Coronary artery (tissue), 2 donors: Measurements from ENCODE around the gene STOM.

Experiments
- DNase-seq: peaks from one replicate; pipeline ENCODE4 v3.0.0-alpha.2; 2017; ENCODE audit warnings: low spot score
- H3K27ac ChIP-seq, 2 donors: fragments of 200-600 bp; sonication (generic); one replicate each; pipeline ENCODE4 v1.5.1; 2016 to 2019
- H3K4me3 ChIP-seq: fragments of 200-600 bp; sonication (generic); 2 replicates; pipeline ENCODE4 v1.5.1; 2016; ENCODE audit warnings: mild to moderate bottlenecking, moderate library complexity
- TF ChIP-seq, protein P1 (sequence below): fragments of 200-600 bp; sonication (generic); IDR thresholded peaks from one replicate; pipeline ENCODE4 v1.5.1; 2019; ENCODE audit warnings: antibody characterized with exemption

Gene STOM

DNA sequence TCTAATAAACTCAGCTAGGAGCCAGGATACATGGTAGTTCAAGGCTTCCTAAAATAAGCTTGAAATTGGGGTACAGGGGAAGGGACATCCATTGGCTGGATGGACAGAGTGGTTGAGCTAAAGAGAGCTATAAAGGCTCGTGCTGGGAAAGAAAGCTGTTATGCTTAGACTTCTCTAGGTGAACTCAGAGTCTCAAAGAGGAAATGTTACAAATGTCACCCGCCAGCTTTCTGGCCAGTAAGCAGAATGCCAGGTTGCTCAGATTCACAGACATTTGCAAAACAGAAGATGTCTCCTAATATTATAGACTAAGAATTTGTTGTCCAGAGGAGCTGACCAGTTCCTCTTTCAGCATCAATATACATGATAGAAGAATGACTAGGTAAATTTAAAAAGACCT lies 30.6 kb downstream of the STOM start:
- H3K27ac ChIP-seq, result peak overlapping the region in 1 of 2 donors; percentile 5
- TF ChIP-seq, protein P1, sequence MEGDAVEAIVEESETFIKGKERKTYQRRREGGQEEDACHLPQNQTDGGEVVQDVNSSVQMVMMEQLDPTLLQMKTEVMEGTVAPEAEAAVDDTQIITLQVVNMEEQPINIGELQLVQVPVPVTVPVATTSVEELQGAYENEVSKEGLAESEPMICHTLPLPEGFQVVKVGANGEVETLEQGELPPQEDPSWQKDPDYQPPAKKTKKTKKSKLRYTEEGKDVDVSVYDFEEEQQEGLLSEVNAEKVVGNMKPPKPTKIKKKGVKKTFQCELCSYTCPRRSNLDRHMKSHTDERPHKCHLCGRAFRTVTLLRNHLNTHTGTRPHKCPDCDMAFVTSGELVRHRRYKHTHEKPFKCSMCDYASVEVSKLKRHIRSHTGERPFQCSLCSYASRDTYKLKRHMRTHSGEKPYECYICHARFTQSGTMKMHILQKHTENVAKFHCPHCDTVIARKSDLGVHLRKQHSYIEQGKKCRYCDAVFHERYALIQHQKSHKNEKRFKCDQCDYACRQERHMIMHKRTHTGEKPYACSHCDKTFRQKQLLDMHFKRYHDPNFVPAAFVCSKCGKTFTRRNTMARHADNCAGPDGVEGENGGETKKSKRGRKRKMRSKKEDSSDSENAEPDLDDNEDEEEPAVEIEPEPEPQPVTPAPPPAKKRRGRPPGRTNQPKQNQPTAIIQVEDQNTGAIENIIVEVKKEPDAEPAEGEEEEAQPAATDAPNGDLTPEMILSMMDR, result no peak
- H3K4me3 ChIP-seq, result no peak overlapping the region
- DNase-seq, result no peak

DNA sequence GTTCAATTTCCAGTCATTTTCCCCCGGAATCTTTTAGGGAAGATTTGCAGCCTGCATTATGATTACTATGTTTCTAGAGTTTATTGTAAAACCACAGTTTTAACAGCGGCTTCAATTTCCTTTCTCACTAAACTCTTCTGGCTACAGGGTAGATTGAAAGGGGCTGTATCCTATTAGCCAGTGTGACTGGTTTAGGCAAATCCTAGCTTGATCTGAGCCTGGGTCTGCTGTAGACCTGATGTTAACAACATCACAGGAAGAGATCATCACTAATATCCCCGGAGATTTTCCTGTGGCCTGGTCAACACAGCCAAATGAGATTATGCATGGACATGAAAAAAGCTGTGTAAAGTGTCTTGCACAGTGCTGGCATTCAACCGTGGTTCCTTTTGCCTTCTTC lies 33.4 kb downstream of the STOM start:
- H3K4me3 ChIP-seq, result no peak overlapping the region
- TF ChIP-seq, protein P1, result no peak
- peak overlapping the region in 1 of 2 donors; percentile 26 for H3K27ac ChIP-seq
- DNase-seq, result no peak

DNA sequence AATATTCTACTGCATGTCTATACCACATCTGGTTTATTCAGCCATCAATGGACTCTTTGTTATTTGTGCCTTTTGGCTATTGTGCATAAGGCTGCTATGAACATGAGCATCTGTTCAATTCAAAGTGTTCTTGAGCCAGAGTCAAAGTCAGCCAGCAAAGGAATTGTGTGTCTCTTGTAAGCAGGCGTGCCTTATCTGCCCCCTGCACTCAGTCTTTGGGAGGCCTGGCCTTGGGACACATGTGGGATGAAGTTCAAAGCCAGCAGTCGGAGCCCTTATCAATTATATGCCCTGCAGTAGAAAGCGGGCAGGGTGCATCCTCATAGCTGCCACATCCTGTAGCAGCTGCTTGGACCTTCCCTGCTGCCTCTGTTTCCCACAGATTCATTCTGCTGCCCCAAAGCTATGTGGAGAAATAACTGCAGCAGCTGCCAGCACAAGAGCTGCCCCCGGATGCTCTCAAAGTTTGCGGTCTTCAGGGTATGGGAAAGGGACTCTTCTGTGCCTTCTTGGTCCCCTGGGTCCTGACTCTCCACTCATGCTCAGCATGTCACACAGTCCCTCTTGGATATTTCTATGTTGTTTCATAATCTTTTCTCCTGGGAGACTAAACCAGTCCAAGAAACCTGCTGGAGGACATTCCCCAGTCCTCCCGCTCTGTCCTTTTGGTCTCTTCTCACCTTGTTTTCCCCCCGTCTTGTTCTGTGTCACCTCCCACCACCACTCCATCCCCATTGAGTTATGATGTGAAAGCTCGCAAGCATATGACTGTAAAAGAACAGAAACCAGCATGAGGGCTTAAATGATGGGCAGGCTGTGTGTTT lies 35.9 kb downstream of the STOM start:
- no peak overlapping the region for H3K4me3 ChIP-seq
- H3K27ac ChIP-seq, result peak overlapping the region; percentile 46 to 86
- TF ChIP-seq, protein P1, result no peak
- DNase-seq, result no peak

DNA sequence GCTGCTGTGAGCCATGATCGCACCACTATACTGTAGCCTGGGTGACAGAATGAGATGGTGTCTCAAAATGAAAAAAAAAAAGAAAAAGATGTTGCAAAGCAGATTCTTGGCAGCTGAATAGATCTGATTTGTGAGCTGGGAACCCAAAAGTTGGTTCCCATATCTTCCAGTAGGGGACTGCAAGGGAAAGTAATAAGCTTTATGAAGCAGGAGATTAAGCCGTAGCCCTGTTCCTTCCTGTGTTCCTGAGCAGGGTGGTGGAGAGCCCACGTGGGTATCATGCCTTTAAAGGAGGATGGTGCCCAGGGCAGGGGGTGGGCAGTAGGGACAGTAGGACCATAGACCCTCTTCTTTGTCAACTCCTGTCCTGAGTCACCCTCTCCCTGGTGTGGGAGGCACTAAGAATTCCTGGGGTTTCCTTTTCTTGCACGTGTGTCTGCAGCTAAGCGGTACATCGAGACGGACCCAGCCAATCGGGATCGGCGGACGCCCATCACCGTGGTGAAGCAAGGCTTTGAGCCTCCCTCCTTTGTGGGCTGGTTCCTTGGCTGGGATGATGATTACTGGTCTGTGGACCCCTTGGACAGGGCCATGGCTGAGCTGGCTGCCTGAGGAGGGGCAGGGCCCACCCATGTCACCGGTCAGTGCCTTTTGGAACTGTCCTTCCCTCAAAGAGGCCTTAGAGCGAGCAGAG lies 37.9 kb downstream of the STOM start:
- DNase-seq, result no peak
- TF ChIP-seq, protein P1, result no peak
- peak overlapping the region; percentile 83 to 99 for H3K27ac ChIP-seq
- no peak overlapping the region for H3K4me3 ChIP-seq

DNA sequence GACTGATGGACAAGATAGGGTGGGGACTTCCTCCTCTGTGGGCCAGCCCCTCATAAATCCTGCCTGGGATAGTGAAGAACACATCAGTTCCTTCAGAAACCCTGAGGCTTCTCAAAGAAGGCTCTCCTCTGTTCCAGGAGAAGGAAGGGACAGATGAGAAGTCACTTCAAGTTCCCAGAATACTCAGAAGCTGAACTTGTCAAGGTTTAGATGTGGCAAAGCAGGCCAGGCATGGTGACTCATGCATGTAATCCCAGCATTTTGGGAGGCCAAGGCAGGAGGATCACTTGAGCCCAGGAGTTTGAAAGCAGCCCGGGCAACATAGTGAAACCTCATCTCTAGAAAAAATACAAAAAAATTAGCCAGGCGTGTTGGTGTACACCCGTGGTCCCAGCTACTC lies 38.5 kb downstream of the STOM start:
- Histone ChIP-seq H3K27ac (peak overlapping the region; percentile 83 to 99), H3K4me3 (no peak overlapping the region)
- TF ChIP-seq, protein P1, result no peak
- DNase-seq, result no peak

DNA sequence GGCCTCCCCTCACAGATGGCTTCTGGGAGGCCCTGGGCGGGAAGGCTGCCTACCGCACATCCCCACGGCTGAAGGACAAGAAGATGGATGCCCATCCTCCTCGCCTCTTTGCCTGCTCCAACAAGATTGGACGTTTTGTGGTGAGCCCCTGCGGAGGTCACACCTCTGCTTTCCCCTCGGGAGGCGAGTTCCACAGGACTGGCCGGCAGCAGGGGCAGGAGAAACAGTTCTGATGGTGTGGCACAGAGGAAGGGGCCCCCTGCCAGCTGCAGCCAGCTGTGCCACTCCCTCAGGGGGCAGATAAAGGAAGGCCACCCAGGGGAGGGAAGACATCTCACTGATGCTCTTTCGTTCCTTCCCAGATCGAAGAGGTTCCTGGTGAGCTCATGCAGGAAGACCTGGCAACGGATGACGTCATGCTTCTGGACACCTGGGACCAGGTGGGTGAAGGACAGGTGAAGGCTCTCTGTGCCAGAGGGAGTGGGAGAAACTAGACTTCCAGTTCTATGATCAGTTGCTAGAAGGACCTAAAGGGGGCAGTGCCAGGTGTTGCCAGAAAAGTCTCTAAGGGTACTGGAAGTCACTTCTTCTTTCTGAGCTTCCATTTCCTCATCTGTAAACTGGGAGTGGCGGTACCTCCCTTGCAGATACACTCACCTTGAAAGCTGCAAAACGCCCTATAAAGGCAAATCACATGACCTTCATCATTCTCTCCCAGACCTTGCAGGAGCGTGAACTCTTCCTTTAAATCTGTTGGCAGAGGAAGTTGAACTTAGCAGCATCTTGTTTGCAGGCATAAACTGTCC lies 41.0 kb downstream of the STOM start:
- no peak overlapping the region for H3K4me3 ChIP-seq
- H3K27ac ChIP-seq, result peak overlapping the region; percentile 97 to 99
- no peak for DNase-seq
- TF ChIP-seq, protein P1, result no peak
